Measurements from ENCODE around the gene FGF2. TPM values are rescaled to one million over a fixed set of nuclear protein-coding genes. Genes with fewer than 3 reads are reported as not detected.

Gene FGF2
- total RNA-seq, 2 donors from 2014 or later, result 25.5 to 50.2 TPM

GRCh38 chr4:122814426-122814825, 12.2 kb upstream of the FGF2 start:
- Histone ChIP-seq H3K27ac (no peak overlapping the region), H3K27me3 (replicated peaks; ENCODE audit: insufficient read depth) (no peaks in the 10 kb centered on the region), H3K9me3 (no peaks in the 10 kb centered on the region), H3K36me3 (no peaks in the 10 kb centered on the region), H3K4me1 (ENCODE audit: control insufficient read depth in 1 of 2, low read depth in 2 of 2) (no peaks in the 10 kb centered on the region), H3K4me3 (no peak overlapping the region)
- no peak for TF ChIP-seq CTCF (IDR thresholded peaks at IDR 0.05)
- DNase-seq (ENCODE audit: low spot score) (no peak), ATAC-seq (ENCODE audit: insufficient number of reproducible peaks, low FRiP score, low read depth) (no peak)

- Histone ChIP-seq H3K4me3 (no peak overlapping the region), H3K27ac (no peak overlapping the region), H3K36me3 (no peaks in the 10 kb centered on the region), H3K27me3 (replicated peaks; ENCODE audit: insufficient read depth) (no peaks in the 10 kb centered on the region), H3K4me1 (ENCODE audit: control insufficient read depth in 1 of 2, low read depth in 2 of 2) (no peaks in the 10 kb centered on the region), H3K9me3 (no peaks in the 10 kb centered on the region)
- DNase-seq (ENCODE audit: low spot score) (no peak), ATAC-seq (ENCODE audit: insufficient number of reproducible peaks, low FRiP score, low read depth) (no peak)
- TF ChIP-seq CTCF (IDR thresholded peaks at IDR 0.05), result no peak
Measured at GRCh38 chr4:122815248-122815647, 11.4 kb upstream of the FGF2 start.

DNA sequence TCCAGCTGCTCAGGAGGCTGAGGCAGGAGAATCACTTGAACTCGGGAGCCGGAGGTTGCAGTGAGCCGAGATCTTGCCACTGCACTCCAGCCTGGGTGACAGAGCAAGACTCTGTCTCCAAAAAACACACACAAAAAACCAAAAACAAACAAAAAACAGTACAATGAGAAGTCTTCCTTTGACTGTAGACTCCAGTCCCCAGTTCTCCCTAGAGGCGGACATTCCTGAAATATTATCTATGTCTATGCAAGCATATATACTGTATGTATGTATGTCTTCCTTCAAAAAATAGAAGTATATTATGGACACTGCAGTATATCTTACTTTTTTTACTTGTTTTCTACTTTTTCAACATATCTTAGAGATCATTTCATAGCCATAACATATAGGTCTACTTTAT, 10.2 kb upstream of the FGF2 start:
- no peak for ATAC-seq (ENCODE audit: insufficient number of reproducible peaks, low FRiP score, low read depth)

DNA sequence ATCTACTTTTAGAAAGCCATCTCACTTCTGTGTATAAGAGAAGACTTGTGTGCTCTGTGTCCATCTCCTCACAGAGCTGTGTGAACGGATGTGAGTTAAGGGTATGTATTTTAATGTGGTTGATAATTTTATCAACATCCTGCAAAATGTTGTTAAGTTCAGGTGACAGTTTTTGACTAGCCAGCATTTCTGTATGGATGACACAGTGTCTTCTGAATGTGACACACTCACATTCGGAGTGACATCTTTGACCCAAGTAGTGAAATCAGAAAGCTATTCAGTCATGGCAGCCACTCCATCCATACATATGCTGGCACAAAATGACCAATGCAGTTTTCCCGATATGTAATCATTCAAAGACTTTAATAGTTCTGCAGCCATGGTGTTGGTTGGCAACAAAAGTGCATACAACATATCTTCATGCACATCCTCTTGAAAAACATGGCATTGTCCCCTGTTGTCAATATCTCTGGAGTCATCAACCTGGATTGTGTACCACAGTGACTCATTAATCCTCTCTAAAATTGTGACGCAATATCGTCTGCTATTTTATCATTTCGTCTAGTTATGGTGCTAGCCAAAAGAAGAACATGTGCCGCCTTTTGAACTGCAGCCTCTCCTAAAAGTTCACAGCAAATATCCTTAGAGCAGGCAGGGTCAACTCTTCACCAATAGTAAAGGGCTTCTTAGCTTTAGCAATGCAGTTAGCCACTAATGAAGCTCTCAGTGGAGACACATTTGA, 6.8 kb upstream of the FGF2 start:
- Histone ChIP-seq H3K27me3 (replicated peaks; ENCODE audit: insufficient read depth) (no peaks in the 10 kb centered on the region), H3K27ac (no peak overlapping the region), H3K9me3 (no peaks in the 10 kb centered on the region), H3K36me3 (no peaks in the 10 kb centered on the region), H3K4me1 (ENCODE audit: control insufficient read depth in 1 of 2, low read depth in 2 of 2) (peaks cover 0 to 7% of the 10 kb centered on the region in 2 donors), H3K4me3 (no peak overlapping the region)
- DNase-seq (ENCODE audit: low spot score) (no peak), ATAC-seq (ENCODE audit: insufficient number of reproducible peaks, low FRiP score, low read depth) (no peak)
- no peak for TF ChIP-seq CTCF (IDR thresholded peaks at IDR 0.05)

More for the DNA sequence above, 10.2 kb upstream of the FGF2 start:
- no peak for TF ChIP-seq CTCF (IDR thresholded peaks at IDR 0.05)
- H3K4me3 ChIP-seq, result no peak overlapping the region
- peaks cover 0 to 7% of the 10 kb centered on the region in 2 donors for H3K4me1 ChIP-seq (ENCODE audit: control insufficient read depth in 1 of 2, low read depth in 2 of 2)
- no peaks in the 10 kb centered on the region for H3K27me3 ChIP-seq (replicated peaks; ENCODE audit: insufficient read depth)
- H3K27ac ChIP-seq, result no peak overlapping the region
- DNase-seq (ENCODE audit: low spot score), result no peak
- H3K9me3 ChIP-seq, result no peaks in the 10 kb centered on the region
- no peaks in the 10 kb centered on the region for H3K36me3 ChIP-seq

DNA sequence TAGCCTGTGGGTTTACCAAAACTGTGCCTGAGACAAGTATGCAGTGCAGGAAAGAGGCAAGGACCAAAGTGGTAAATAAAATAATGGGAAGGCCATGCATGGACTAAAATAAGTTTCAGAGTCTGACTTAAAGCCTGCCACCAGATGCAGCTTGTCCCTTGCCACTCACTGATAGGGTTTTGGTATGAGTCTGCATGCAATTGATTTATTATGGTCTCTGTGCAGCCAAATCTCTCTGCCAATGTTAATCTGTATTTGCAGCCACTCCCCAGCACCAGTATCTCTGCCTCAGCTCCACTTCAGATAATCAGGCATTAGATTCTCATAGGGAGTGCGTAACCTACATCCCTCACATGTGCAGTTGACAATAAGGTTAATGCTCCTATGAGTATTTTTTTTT, 5.5 kb upstream of the FGF2 start:
- no peaks in the 10 kb centered on the region for H3K36me3 ChIP-seq
- H3K4me1 ChIP-seq (ENCODE audit: control insufficient read depth in 1 of 2, low read depth in 2 of 2), result peaks cover 0 to 13% of the 10 kb centered on the region in 2 donors
- DNase-seq (ENCODE audit: low spot score), result no peak

More for the DNA sequence above, 5.5 kb upstream of the FGF2 start:
- Histone ChIP-seq H3K27ac (no peak overlapping the region), H3K4me3 (no peak overlapping the region), H3K9me3 (no peaks in the 10 kb centered on the region), H3K27me3 (replicated peaks; ENCODE audit: insufficient read depth) (no peaks in the 10 kb centered on the region)
- ATAC-seq (ENCODE audit: insufficient number of reproducible peaks, low FRiP score, low read depth), result no peak
- TF ChIP-seq CTCF (IDR thresholded peaks at IDR 0.05), result no peak

Measured in thoracic aorta (tissue), 2 donors.